GM18858 (cell line): ENCODE measurements around the gene CRACDL.

Source experiments
- ATAC-seq: cut with Tn5 transposase; IDR thresholded peaks from one replicate; pipeline ENCODE4 v1.9.1; 2021; ENCODE audit not compliant: unreplicated experiment

The CRACDL gene

DNA sequence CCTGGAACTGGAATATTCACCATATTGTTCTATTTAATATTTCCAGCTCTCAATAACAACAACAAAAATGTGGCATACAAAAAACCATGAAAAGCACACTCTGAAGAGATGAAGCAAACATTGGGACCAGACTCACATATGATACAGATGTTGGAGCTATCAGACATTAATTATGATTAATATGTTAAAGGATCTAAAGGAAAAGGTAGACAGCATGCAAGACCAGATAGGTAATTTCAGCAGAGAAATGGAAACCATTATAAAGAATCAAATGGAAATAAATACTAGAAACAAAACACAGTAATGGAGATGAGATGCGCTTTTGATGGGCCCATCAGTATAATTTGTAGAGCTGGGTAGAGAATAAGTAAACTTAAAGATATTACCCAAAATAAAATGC lies 154.2 kb downstream of the CRACDL start:
- ATAC-seq, result no peak

DNA sequence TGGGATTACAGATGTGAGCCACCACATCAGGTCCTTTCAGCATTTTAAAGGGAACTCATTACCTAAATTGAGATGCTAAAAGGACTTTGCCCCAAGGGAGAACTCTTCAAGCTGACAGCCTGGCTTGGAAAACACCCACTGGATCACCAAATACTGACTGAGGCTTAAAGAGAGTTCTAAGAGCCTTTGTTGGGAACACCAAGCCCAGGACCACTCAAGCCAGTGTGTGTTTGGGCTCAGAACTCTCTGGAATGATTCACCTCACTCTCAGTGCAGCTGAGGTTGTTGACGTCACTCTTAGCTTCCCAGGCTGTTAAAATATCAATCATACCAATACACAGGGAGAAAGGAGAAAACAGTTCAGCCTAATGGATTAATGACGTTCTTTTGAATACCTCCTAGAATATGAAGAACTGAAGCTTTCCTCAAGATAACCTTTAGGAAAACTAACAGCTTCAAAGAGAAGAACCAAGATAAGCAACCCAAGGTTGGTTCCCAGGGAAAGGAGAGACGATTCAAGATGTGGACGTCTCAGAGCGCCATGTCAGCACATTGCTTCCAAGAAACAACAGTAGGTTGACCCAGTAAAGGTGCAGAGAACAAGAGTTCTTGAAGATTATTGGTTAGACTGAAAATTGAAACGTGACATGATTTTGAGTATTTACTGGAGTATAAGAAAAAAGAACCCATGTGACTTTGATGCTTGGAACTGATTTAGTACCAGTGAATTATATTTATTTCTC lies 157.1 kb downstream of the CRACDL start:
- no peak for ATAC-seq

DNA sequence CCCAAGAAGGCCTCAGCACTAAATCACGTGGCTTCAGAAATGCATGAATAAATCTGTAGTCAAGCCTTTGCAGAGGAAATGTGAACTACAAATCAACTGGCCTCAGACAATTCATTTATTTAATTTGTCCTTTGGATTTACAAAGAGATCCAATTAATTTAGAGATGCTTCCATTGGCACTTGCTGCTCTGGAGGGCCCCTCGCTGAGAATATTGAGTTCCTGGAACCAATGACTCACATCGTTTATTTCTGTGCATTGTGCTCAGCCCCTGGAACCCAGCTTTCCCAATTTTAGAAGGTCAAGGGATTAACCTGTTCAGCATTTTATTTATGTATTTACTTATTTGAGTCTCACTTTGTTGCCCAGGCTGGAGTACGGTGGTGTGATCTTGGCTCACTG lies 157.9 kb downstream of the CRACDL start:
- no peak for ATAC-seq

DNA sequence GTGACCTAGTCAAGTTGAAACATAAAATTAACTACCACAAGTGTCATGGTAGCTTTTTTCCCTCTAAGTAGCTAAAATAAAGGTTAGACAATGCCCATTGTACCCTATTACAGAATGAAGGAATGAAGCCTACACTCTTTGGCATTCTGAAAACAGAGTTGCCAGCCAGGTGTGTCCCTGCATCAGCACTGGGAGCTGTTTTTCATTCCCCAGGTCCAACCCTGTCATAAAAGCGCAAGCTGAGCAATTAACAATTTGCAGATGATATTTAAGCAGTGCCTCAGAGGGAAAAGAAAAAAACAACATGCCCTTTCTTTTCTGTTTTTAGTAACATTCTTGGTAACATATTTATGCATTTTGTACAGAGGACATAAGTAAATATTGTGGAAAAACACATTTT lies 158.3 kb downstream of the CRACDL start:
- ATAC-seq, result no peak

DNA sequence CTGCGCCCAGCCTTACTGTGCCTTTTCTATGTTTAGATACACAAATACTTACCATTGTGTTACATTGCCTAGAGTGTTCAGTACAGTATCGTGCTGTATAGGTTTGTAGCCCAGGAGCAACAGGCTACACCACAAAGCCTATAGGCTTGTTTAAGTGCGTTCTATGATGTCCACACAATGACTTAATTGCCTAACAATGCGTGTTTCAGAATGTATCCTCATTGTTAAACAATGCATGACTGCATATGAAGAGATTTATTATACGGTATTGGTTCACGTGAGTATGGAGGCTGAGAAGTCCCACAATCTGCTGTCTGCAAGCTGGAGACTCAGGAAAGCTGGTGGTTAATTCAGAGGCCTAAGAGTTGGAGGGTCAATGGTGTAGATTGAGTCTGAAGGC lies 158.9 kb downstream of the CRACDL start:
- no peak for ATAC-seq

DNA sequence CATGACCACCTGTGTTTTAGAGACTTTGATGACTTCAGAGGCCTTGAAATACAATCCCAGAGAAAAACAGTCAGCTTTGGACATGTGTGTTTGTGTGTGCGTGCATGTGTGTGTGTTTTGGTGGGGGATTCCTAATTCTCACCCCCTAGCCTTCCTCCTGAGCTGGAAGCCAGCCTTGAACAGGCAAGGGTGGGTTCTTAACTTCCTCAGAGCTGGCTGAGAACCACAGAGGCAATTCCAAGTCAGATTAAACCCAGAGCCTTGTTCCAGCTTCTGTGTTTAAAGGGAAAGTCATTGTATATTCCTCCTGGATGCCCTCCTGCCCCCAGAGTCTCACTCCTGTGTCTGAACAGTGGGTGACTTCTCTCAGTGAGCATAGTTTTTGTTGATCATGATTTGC lies 159.9 kb downstream of the CRACDL start:
- ATAC-seq, result no peak

DNA sequence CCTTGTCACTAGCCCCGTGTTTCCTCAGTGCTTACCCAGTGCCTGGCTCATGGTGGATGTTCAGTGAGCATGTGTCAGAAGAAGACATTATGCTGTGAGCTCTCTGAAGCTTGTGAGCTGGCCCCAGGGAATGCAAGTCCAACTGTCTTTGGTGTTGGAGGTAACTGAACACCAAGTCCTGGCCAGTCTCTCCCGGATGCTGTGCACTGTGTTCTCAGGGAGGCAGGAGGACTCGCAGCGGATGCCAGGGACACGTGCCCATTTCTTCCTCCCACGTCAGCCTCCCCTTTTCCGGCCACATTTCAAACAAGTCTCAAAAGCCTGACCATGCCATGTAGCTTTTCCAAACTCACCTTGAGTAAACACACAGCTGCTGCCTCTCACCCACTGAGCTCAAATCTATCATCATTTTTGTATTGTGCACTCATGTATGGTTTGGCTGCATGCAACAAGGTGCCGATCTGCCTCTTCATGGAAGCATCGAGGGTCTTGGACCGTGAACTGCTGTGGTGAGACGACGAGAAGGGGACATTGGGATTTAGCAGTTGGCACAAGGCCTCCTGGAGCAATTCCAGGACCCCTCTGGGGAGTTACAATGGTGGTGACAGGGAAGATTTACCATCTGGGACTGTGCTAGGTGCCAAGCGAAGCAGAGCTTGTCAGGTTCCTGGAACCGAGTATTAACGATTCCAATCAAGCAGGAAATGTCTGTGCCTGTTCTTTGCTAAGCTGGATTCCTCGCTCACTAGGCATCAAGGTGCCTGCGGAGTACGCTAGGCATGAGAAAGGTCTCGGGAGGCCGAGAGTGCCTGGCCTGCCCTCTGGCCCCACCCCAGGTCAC lies 160.7 kb downstream of the CRACDL start:
- ATAC-seq, result no peak

DNA sequence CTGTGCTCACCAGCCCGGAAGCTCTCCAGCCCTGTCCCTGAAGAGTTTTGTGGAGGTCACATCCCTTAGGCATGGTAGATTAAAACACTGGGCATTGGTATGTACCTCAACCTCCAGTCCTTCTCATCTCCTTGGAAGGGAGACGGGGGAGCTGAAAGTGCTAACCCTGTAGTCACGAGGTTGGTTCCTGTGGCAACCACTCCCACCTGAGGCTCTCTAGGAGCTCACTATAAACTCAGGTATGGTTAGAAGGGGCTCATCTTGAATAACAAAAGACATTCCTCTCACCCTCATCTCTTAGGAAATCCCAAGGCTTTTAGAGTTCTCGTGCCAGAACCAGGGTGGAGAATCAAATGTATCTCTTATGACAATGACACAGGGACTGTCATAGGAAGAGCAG lies 162.1 kb downstream of the CRACDL start:
- ATAC-seq, result no peak

DNA sequence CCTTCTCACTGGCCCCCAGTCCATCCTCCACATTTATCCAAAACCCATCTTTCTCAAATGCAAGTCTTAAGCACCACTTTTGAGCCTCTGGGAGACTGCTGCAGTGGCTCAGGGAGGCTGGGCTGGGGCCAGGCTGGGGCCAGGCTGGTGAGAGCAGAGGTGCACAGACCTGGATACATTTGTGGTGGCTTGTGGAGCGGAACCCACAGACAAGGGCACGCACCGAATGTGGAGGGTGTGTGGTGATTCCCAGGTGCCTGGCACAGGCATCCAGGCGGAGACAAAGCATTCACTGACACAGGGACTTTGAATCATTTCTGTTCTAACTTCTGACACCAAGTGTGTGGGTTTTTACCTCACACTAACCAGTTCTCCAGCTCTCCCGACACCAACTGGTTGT lies 162.9 kb downstream of the CRACDL start:
- no peak for ATAC-seq

DNA sequence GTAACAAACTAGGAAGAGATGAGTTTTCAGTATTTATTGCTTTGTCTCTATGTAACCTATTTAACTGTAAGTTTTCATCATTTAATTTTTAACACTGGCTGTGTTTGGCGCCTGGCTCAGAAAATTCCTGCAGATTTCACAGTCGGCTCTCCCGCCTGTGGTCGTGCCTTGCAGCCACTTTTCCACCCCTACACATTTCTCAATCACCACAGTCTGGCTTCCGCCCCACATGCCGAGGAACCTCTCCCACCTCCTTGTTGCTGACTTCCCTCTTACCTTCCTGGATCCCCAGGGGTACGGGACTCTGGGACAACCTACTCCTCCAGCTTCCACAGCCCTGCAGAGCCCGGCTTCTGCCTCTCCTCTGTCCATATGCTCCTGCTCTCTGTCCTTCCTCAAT lies 163.5 kb downstream of the CRACDL start:
- no peak for ATAC-seq

DNA sequence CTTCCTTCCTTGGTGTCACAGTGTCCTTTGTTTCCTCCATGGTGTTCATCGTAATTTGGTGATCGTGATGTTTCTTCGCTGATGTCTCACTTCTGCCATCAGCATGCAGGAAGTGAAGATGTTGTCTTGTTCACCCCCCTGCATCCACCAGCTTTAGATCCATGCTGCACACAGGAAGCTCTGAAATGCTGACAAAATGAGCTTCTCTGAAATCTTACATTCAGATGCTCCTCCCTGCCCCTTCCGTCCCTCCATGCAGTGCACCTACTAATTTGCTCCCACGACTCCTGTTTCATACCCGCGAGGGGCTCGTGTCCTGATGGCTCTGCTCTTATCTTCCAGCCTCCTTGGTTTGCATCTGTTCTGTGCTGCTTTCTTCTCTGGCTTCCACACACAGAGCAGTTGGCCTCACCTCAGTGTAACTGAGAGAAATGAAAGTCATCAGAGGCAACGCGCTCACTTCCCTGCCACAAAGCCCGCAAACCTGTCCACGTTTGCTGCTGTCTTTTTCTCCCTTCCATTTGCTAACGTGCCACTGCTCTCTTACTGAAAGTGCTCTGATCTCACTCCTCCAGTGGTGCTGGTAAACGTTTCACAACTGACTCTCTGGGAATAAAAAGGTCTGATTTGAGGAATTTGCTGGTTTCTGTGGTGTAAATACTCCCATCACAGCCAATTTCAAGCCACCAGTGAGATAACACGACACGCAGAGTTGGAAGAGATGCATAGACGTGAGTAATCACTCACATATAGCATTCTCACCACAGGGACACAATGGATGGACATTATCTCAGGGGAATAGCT lies 164.1 kb downstream of the CRACDL start:
- no peak for ATAC-seq

DNA sequence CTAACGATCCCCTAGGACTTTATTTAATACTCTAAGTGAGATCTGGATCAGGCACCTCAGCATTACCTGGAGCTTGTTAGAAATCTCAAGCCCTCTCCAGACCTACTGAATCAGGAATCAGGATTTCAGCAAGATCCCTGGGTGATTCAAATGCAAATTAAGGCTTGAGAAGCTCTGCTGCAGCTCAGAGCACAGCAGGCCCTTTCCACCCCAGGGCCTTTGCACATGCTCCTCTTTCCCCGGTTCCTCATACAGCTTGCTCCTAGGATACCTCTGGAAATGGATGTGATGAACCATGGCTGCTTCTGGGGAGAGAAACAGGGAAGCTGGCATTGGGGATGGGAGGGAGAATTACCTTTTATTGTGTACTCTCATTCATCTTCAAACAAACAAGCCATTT lies 164.8 kb downstream of the CRACDL start:
- no peak for ATAC-seq

DNA sequence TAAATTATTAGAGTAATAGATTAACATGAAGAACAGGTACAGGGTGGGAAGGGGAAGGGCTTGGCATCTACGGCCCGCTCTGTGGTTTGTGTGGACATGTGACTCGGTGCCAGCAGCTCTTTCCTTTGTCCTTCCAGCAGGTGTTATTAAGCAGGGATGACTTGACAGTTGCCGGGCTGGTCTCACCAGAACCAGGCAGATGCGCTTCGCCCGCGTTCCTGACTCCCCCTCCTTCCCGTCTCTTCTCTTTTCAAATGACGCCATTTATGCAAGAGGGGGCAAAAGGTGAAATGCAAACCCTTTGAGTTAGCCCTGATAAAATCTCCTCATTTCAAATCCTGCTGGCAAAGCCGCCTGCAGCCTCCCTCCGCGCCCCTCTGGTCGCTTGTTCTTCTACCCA lies 166.2 kb downstream of the CRACDL start:
- no peak for ATAC-seq

DNA sequence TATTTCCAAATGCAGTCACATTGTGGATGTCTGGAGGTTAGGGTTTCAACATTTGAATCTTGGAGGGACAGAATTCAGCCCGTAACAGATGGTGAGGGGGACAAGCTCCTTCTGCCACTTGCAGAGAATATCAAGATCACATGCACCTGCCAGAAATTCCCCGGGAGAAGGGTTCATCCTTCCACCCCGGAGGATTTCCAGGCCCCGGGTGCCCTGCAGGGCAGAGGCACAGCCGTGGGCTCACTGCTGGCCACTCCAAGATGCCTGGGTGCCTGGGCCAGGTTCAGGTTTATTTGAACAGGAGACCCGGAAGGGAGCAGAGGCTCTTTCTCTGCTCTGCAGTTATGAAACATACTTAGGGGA lies 166.9 kb downstream of the CRACDL start:
- no peak for ATAC-seq

DNA sequence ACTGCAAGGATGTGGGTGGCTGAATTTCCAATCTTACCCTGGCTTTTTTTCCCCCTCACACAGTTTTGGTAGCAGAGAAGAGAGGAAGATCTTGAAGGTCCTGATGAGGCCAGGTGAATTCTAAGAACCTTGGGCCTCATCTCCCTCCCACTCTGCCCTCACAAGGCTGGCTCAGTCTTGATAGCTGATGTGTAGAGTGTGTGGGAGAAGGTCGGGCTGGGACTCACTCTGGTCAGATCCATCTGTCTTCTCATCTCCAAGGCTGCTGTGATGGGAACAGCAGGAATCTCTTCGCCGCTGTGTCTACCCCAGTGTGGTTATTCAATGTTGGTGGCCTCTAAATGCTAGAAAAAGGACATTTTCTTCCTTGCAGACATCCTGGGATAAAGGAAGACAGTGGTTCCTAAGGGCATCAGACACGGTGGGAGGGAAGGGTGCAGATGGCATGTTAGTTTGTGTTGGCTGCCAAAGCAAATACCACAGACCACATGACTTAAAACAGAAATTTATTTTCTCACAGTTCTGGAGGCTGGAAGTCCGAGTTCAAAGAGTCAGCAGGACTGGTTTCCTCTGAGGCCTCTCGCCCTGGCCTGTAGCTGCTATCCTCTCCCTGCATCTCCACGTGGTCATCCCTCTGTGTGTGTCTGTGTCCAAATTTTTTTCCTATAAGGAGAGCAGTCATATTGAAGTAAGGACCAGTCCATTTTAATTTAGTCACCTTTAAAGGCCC lies 167.5 kb downstream of the CRACDL start:
- ATAC-seq, result no peak

DNA sequence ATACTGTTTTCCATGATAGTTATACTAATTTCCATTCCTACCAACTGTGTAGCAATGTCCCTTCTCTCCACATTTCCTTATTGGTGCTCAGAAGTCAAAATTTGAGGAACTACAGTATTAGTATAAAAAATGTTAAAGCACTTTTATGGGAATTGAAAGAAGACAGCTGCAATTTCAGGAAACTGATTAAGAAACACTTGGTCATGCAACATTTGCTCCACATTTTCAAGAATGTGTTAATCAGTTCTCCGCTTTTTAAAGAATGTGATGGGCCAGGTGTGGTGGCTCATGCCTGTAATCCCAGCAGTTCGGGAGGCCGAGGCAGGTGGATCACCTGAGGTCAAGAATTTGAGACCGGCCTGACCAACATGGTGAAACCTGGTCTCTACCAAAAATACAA lies 171.5 kb downstream of the CRACDL start:
- no peak for ATAC-seq

DNA sequence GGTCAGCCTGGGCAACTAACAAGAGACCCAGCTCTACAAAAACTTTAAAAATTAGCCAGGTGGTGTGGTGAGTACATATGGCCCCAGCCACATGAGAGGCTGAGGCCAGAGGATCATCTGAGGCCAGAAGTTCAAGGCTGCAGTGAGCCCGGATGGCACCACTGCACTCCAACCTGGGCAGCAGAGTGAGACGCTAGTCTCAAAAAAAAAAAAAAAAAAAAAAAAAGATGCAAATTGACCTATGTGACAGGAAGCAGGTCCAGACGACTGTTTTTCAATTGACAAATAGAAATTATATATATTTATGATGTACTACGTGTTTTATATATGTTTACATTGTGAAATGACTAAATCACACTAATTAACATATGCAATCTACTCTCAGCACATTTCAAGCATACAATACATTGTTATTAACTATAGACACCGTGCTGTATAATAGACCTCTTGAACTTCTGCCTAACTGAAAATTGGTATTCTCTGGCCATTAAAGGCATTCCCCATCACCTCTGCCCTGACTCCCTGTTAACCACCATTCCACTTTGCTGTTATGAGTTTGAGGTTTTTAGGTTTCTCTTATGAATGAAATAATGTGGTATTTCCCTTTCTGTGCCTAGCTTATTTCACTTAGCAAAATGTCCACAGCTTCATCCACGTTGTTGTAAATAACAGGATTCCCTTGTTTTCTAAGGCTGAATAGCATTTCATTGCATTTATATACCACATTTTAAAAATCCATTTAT lies 172.6 kb downstream of the CRACDL start:
- ATAC-seq, result no peak

DNA sequence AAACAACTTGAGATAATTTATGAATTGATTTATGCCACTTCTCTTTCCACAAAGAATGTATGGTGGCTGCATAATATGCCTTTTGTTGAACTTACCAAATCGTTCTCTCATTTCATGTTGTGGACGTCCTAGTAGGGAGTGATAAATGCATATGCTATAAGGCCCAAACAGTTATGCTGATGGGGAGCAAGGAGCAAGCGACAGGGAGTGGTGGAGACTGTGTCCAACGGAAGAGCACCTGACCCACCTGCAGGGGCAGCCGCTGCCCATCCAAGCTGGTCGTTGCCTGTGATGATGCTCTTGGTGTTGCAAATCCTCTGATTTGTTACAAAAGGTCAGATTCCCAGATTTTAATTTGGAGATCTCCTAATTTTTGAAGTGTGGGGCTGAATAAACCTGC lies 174.1 kb downstream of the CRACDL start:
- ATAC-seq, result no peak

DNA sequence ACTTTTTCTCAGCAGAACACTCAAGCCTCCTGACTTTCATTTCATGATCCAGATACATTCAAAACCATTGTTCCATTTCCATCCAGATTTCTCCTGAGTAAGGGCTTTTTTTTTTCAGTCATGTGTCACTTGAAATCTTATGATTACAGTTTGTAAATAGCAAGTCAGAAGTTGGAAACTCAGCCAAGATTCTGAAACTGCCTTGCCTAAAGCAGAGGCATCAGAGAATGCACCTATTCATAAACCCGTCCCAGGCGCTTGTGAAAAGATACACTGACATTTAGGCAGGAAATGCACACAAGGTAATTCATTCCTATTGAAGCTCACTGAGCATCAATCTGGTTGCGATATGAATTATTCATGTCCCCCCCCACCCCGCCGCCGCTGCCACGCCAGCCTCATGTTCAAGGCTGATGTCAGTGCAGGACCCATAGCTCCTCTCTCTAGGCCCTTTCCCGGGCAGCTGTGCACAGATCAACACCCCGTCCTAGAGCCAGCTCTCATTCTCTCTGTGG lies 174.7 kb downstream of the CRACDL start:
- ATAC-seq, result no peak
